T-helper 1 cell treated with Interleukin-12 subunit alpha and Interleukin-12 subunit beta and Interleukin-4 antibody, amounts not matched to agents 30 μg/mL and 1 μg/mL, for 36 hours (primary cell): ENCODE data around the gene DPYD.

ENCODE experiments used
- H3K27ac Mint-ChIP-seq: one replicate; pipeline ENCODE4 v1.8.0; 2021; ENCODE audit warnings: mild to moderate bottlenecking, mixed read lengths
- H3K27me3 Mint-ChIP-seq: one replicate; pipeline ENCODE4 v1.8.0; 2021; ENCODE audit warnings: low read depth, mixed read lengths
- H3K36me3 Mint-ChIP-seq: one replicate; pipeline ENCODE4 v1.8.0; 2021; ENCODE audit warnings: low read depth, mixed read lengths
- H3K4me1 Mint-ChIP-seq: one replicate; pipeline ENCODE4 v1.8.0; 2021; ENCODE audit warnings: low read depth, mixed read lengths
- H3K4me3 Mint-ChIP-seq: one replicate; pipeline ENCODE4 v1.8.0; 2021; ENCODE audit warnings: mild to moderate bottlenecking, moderate library complexity, mixed read lengths
- H3K9me3 Mint-ChIP-seq: one replicate; pipeline ENCODE4 v1.8.0; 2021; ENCODE audit warnings: mixed read lengths

The DPYD gene

GRCh38 chr1:97066860-97067259, 854.0 kb downstream of the DPYD start:
- Mint-ChIP-seq H3K27me3 (no peaks in the 10 kb centered on the region), H3K9me3 (no peaks in the 10 kb centered on the region), H3K36me3 (no peaks in the 10 kb centered on the region), H3K4me1 (no peaks in the 10 kb centered on the region), H3K4me3 (no peak overlapping the region), H3K27ac (no peak overlapping the region)

DNA sequence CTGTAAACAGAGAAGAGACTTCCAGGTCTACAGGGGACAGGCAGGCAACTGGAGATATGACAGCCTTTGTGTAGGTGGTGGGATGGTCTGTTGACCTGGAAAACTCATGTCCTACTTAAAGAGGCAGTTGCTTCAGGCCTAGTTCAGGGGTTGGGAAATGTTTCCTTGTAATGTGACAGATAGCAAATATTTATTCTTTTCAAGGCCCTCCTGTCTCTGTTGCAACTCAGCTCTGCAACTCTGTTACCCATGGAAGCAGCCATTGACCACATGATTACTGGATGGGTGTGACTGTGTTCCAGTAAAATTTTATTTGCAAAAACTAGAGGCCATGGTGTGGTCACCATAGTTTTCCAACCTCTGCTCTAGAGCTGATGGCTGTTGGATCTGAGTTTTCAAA, 857.3 kb downstream of the DPYD start:
- Mint-ChIP-seq H3K4me3 (no peak overlapping the region), H3K36me3 (no peaks in the 10 kb centered on the region), H3K27me3 (no peaks in the 10 kb centered on the region), H3K4me1 (no peaks in the 10 kb centered on the region), H3K9me3 (peaks cover 7% of the 10 kb centered on the region), H3K27ac (no peak overlapping the region)

DNA sequence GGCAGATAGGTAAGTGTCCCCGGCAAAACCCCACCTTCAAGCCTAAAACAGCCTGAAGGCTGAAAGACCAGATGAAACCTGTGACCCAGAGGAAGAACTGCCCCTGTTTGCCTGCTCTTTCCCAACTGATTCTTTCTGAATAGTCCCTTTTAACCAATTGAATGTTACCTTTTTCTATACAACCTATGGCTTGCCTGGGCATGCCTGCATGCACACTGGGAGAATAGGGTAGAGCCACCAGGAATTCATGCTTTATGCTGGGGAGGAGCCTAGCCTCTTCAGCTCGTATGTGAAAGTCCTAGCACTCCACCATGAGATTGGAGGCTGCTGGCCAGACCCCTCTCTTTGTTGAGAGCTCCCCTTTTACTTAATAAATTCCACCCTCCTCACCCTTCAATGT, 859.2 kb downstream of the DPYD start:
- no peaks in the 10 kb centered on the region for H3K4me1 Mint-ChIP-seq
- no peaks in the 10 kb centered on the region for H3K27me3 Mint-ChIP-seq
- peaks cover 18% of the 10 kb centered on the region for H3K9me3 Mint-ChIP-seq
- no peaks in the 10 kb centered on the region for H3K36me3 Mint-ChIP-seq
- no peak overlapping the region for H3K27ac Mint-ChIP-seq
- no peak overlapping the region for H3K4me3 Mint-ChIP-seq

DNA sequence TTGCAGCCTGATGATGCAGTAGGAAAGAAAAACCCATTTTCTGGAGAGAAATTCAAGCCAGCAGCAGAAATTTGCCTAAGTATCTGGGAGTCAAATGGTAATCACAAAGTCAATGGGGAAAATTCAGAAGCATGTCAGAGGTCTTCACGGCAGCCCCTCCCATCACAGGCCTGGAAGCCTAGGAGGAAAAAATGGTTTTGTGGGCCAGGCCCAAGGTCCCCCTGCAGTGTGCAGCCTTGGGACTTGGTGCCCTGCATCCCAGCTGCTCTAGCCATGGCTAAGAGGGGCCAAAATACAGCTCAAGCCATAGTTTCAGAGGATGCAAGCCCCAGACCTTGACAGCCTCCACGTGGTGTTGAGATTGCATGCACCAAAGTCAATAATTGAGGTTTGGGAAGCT, 864.4 kb downstream of the DPYD start:
- H3K9me3 Mint-ChIP-seq = peaks cover 24% of the 10 kb centered on the region
- no peaks in the 10 kb centered on the region for H3K4me1 Mint-ChIP-seq
- H3K36me3 Mint-ChIP-seq = no peaks in the 10 kb centered on the region

DNA sequence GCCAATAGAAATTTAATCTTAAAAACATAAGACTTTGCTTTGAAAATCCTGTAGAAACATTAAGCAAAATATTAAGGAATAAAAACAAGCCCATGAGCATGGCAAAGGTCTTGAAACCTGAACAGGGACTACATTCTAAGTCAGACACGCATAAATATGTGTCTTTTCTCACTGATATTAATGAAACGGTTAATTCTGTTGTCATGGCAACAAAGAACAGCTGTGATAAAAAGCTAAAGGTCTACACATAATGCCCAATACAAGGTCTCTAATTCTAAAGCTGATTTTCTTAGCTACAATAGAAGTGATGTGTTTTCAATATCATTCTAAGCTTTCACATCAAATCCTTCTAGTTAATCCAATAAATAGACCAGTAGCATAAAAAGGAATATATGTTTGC, 867.6 kb downstream of the DPYD start:
- Mint-ChIP-seq H3K27me3 (no peaks in the 10 kb centered on the region), H3K36me3 (no peaks in the 10 kb centered on the region), H3K4me1 (no peaks in the 10 kb centered on the region), H3K27ac (no peak overlapping the region), H3K9me3 (peaks cover 16% of the 10 kb centered on the region), H3K4me3 (no peak overlapping the region)

More for the DNA sequence above, 864.4 kb downstream of the DPYD start:
- H3K4me3 Mint-ChIP-seq = no peak overlapping the region
- H3K27me3 Mint-ChIP-seq = no peaks in the 10 kb centered on the region
- no peak overlapping the region for H3K27ac Mint-ChIP-seq

DNA sequence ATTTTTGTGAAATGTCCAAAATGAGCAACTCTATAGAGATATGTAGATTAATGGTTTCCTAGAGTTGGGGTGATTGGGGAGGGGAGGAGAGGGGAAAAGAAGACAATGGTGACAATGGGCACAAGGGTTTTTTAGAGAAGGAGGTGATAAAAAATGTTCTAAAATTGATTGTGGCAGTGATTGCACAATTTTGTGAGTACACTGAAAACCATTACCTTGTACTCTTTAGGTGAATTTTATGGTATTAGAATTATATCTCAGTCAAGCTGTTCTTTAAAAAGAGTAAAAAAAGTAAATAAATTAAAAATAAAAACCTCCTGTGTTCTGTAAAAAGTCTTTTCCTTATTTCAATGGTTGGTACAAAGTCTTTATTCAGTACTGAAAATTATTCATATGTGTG, 869.0 kb downstream of the DPYD start:
- H3K4me3 Mint-ChIP-seq = no peak overlapping the region
- no peaks in the 10 kb centered on the region for H3K36me3 Mint-ChIP-seq
- H3K4me1 Mint-ChIP-seq = no peaks in the 10 kb centered on the region
- H3K27me3 Mint-ChIP-seq = no peaks in the 10 kb centered on the region
- peaks cover 8% of the 10 kb centered on the region for H3K9me3 Mint-ChIP-seq
- no peak overlapping the region for H3K27ac Mint-ChIP-seq

DNA sequence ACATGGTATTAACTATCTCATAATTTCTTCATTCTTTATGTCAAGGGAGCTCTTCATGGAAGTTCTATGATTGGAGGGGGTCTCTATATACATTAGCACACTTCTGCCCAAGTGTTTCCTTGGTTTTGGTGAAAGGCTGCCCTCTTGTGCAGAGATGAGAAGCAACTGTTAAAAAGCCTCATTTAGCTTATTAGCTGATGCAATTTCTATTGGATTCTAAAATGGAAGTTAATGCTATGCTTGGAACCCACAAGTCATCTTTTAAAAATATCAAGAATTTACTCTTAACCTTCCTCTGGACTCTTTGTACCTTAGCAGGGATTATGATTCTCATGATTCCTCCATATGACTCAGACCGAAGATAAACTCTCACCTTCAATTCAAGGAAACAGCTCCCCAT, 870.3 kb downstream of the DPYD start:
- no peaks in the 10 kb centered on the region for H3K4me1 Mint-ChIP-seq
- H3K9me3 Mint-ChIP-seq = no peaks in the 10 kb centered on the region
- H3K27ac Mint-ChIP-seq = no peak overlapping the region
- H3K36me3 Mint-ChIP-seq = no peaks in the 10 kb centered on the region
- no peak overlapping the region for H3K4me3 Mint-ChIP-seq
- H3K27me3 Mint-ChIP-seq = no peaks in the 10 kb centered on the region

DNA sequence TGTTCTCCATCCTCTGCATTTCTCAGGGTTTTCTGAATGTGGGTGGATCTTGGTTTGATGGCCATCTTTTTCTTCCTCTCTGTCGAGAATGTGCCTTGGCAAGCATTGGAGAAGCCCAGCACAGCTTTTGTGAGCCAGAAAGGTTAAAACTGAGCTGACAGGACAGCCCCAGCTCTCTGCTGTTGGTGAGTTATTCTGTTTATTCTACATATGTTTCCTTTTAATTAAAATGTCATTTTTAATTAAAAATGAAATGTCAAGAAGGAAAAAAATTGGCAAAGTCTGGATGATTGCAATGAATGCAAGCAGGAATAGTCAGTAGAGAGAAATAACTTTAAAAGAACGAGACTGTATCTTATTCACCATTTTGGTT, 873.4 kb downstream of the DPYD start:
- H3K36me3 Mint-ChIP-seq = no peaks in the 10 kb centered on the region
- no peak overlapping the region for H3K4me3 Mint-ChIP-seq
- no peak overlapping the region for H3K27ac Mint-ChIP-seq
- H3K9me3 Mint-ChIP-seq = peaks cover 6% of the 10 kb centered on the region
- no peaks in the 10 kb centered on the region for H3K4me1 Mint-ChIP-seq
- H3K27me3 Mint-ChIP-seq = no peaks in the 10 kb centered on the region

DNA sequence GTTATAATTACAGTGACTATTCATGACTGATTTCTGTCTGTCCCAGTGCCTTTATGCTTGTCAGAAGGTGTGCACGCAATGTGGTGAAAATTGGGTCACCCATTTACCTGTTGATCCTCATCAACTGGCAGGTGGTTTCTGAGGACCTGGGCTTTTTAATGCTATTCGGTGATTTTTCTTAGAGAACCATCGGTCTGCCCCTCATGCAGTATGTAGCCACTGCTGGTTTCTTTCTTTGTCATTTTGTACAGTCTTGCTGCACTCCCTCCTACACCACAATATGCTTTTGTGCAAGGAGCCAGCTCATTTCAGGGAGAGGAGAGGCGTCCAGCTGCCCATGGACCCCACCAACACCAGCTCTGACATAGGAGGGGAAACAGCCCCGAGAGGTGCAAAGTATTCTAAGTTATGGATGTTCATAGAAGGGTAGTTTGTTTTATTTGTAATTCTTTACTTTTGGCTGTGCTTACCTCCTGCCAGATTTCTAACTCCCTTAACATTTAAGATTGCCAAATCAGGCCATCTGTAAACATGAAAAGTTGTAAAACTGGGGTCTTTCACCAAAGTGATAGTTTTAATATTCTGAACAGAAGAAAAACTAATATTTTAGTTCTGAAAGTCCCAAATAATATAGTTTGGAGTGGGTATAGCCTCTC, 873.9 kb downstream of the DPYD start:
- Mint-ChIP-seq H3K36me3 (no peaks in the 10 kb centered on the region), H3K4me1 (no peaks in the 10 kb centered on the region), H3K27me3 (no peaks in the 10 kb centered on the region), H3K27ac (no peak overlapping the region), H3K9me3 (peaks cover 11% of the 10 kb centered on the region), H3K4me3 (no peak overlapping the region)

DNA sequence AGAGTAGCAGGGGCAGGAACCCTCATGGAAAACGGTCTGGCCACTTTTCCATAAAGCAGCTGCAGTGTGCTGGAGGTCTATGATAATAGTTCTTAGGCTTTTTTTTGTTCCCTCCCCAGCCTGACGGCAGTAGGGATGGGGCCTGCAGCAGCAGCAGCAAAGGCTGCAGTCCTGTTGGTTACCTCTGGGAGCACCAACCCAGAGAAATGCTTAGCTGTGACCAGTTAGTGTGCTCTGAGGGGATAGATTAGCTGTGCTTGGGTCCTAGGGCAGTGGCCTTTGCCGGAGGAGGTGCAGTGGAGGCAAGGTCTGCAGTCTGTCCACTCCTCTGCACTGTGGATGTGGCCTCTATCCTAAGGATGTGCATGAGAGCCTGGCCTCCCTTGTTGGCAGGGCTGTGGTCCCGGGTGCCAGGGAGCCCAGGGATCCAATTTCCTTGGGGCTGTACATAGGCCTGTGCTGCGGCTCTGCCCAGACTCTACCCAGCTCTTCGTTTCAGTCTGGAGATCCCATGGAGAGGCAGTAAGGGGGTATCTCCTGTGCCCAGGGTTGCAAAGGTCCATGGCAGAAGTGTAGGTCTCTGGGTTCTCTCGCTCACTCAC, 876.6 kb downstream of the DPYD start:
- Mint-ChIP-seq H3K27ac (no peak overlapping the region), H3K27me3 (no peaks in the 10 kb centered on the region), H3K4me3 (no peak overlapping the region), H3K4me1 (no peaks in the 10 kb centered on the region), H3K36me3 (no peaks in the 10 kb centered on the region), H3K9me3 (peaks cover 20% of the 10 kb centered on the region)

GRCh38 chr1:97042551-97042950, 878.3 kb downstream of the DPYD start:
- H3K9me3 Mint-ChIP-seq = peaks cover 20% of the 10 kb centered on the region
- H3K27ac Mint-ChIP-seq = no peak overlapping the region
- H3K4me3 Mint-ChIP-seq = no peak overlapping the region
- H3K4me1 Mint-ChIP-seq = no peaks in the 10 kb centered on the region
- no peaks in the 10 kb centered on the region for H3K36me3 Mint-ChIP-seq
- no peaks in the 10 kb centered on the region for H3K27me3 Mint-ChIP-seq

- peaks cover 20% of the 10 kb centered on the region for H3K9me3 Mint-ChIP-seq
- no peaks in the 10 kb centered on the region for H3K27me3 Mint-ChIP-seq
- H3K36me3 Mint-ChIP-seq = no peaks in the 10 kb centered on the region
- no peak overlapping the region for H3K27ac Mint-ChIP-seq
- H3K4me1 Mint-ChIP-seq = no peaks in the 10 kb centered on the region
- no peak overlapping the region for H3K4me3 Mint-ChIP-seq
These were observed 879.8 kb downstream of the DPYD start for GRCh38 chr1:97041026-97041425.

DNA sequence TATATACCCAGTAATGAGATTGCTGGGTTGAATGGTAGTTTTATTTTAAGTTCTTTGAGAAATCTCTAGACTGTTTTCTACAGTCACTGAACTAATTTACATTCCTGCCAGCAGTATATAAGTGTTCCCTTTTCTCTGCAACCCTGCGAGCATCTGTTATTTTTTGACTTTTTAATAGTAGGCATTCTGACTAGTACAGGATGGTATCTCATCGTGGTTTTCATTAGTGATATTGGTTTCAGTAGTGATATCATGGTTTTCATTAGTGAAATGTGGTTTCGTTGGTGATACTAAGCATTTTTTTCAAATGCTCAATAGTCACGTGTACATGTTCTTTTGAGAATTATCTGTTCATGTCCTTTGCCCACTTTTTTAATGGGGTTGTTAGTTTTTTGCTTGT, 882.4 kb downstream of the DPYD start:
- Mint-ChIP-seq H3K27ac (no peak overlapping the region), H3K27me3 (no peaks in the 10 kb centered on the region), H3K9me3 (peaks cover 20% of the 10 kb centered on the region), H3K4me3 (no peak overlapping the region), H3K4me1 (no peaks in the 10 kb centered on the region), H3K36me3 (no peaks in the 10 kb centered on the region)

DNA sequence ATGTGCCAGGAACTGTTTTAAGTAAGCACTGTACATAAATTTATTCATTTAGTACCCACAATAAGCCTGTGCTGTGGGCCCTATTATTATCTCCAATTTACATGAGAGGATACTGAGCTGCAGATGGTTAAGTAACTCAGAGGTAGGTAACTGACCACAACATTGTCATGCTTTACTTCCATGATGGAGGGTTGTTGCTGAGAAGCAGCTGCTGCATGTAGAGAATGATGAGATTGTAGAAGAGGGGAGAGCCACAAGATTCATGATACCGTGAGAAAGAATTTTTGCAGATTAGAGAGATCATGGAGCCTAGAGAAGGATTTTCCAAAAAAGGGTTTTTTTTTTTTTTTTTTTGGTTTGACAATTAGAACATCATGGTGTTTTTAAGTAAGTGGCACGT, 886.2 kb downstream of the DPYD start:
- Mint-ChIP-seq H3K27me3 (no peaks in the 10 kb centered on the region), H3K27ac (peak overlapping the region; percentile 42), H3K4me3 (no peak overlapping the region), H3K36me3 (no peaks in the 10 kb centered on the region), H3K4me1 (no peaks in the 10 kb centered on the region), H3K9me3 (no peaks in the 10 kb centered on the region)

DNA sequence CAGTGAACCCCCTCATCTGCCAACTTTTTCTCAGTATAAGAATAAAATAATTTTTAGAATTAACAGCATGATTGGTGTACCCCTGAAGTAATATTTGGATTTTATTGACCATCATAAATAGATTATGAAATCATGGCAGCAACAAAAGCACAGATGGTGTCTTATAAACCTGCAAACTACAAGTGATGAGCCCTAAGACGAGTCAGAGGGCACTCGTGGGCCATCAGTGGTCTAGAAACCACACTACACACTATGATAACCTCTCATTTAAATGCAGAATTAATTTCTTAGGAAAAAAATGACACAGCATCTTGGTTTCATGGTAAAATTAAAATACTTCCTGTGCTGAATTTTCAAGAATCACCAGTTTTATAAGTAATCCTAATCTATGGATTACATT, 886.9 kb downstream of the DPYD start:
- Mint-ChIP-seq H3K27me3 (no peaks in the 10 kb centered on the region), H3K36me3 (no peaks in the 10 kb centered on the region), H3K4me3 (no peak overlapping the region), H3K4me1 (no peaks in the 10 kb centered on the region), H3K27ac (no peak overlapping the region), H3K9me3 (no peaks in the 10 kb centered on the region)
